Smooth muscle cell (in vitro differentiated cells): ENCODE measurements around the gene DOCK2. TPM values are rescaled to one million over a fixed set of nuclear protein-coding genes. Genes with fewer than 3 reads are reported as not detected.
A peak's percentile ranks its signal among the peaks of the same experiment; 100 is the strongest.

ENCODE experiments used
- DNase-seq: peaks from one replicate; lab custom pipeline; 2025; ENCODE audit not compliant: unreplicated experiment; lab: John Stamatoyannopoulos, UW
- H2AFZ ChIP-seq: fragments of 200-600 bp; sonication (generic); 2 replicates; pipeline ENCODE4 v1.6.0; 2016; ENCODE audit warnings: antibody characterized with exemption, low read depth, mild to moderate bottlenecking
- H3F3A ChIP-seq: fragments of 200-600 bp; sonication (generic); 2 replicates; pipeline ENCODE4 v1.6.0; 2017; ENCODE audit warnings: antibody characterized with exemption, low read depth
- H3K27ac ChIP-seq: fragments of 200-600 bp; sonication (generic); 2 replicates; pipeline ENCODE4 v1.5.1; 2016; ENCODE audit warnings: low read depth, mild to moderate bottlenecking
- H3K27me3 ChIP-seq: fragments of 200-600 bp; sonication (generic); 2 replicates; pipeline ENCODE4 v1.6.1; 2016; ENCODE audit warnings: low read depth, mild to moderate bottlenecking
- H3K36me3 ChIP-seq: fragments of 200-600 bp; sonication (generic); 2 replicates; pipeline ENCODE4 v1.5.1; 2016; ENCODE audit warnings: low read depth
- H3K4me1 ChIP-seq: fragments of 200-600 bp; sonication (generic); 2 replicates; pipeline ENCODE4 v1.5.1; 2016; ENCODE audit warnings: low read depth
- H3K4me2 ChIP-seq: fragments of 200-600 bp; sonication (generic); 2 replicates; pipeline ENCODE4 v1.6.0; 2016; ENCODE audit warnings: mild to moderate bottlenecking
- H3K4me3 ChIP-seq: fragments of 200-600 bp; sonication (generic); 2 replicates; pipeline ENCODE4 v1.5.1; 2016; ENCODE audit warnings: mild to moderate bottlenecking
- H3K79me2 ChIP-seq: fragments of 200-600 bp; sonication (generic); 2 replicates; pipeline ENCODE4 v1.6.0; 2016; ENCODE audit warnings: low read depth, mild to moderate bottlenecking
- H3K9ac ChIP-seq: fragments of 200-600 bp; sonication (generic); 2 replicates; pipeline ENCODE4 v1.6.0; 2016; ENCODE audit warnings: low read depth
- H3K9me3 ChIP-seq: fragments of 200-600 bp; sonication (generic); replicated peaks from 2 replicates; pipeline ENCODE4 v1.5.1; 2016; ENCODE audit warnings: low read depth
- H4K20me1 ChIP-seq: fragments of 200-600 bp; sonication (generic); 2 replicates; pipeline ENCODE4 v1.6.0; 2016; ENCODE audit warnings: low read depth
- WGBS: methylation state at CpG from one replicate; pipeline ENCODE4 v1.1.7; 2016; ENCODE audit warnings: low lambda C conversion rate; 5-methylcytosine and 5-hydroxymethylcytosine counted together
- polyA plus RNA-seq: library from polyadenylated mRNA; unstranded; fragments of >200 nt; fragmentation: Nextera tagmentation; extraction: Ambion mirVana; gene quantifications from 2 replicates; pipeline ENCODE4 v1.2.1, GENCODE V29; 2016
- total RNA-seq: library from RNA; depleted of rRNA; stranded (reverse); fragments of >200 nt; gene quantifications from 2 replicates; pipeline ENCODE4 v1.2.3, GENCODE V29; 2014
- TF ChIP-seq, protein P1 (sequence below): fragments of 200-600 bp; sonication (generic); IDR thresholded peaks from 2 replicates; pipeline ENCODE4 v1.5.1; 2017; ENCODE audit warnings: borderline replicate concordance, mild to moderate bottlenecking, antibody characterized with exemption; ENCODE audit not compliant: insufficient read depth, poor library complexity, severe bottlenecking

The DOCK2 gene
- total and polyA plus RNA-seq, 2 experiments from 2014 or later = 0.73 to 3.0 TPM

DNA sequence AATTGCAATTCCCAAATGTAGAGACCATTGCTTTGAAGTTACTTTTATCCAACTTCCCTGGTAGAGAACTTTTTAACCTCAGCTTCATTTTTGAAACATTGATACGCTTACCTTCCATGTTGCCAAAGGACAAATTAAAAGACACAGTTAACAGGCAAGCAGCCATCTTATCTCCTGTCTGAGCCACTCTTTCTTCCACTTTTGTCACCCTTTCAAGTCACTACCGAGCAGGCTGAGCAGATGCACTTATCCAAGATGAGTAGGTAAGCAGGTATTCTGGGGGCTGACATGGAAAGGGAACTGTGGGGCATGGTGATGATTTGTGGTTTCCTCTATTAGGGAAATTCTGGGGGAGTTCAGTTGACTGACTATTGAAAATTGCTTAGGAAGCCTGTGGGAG lies 66.7 kb downstream of the DOCK2 start:
- no peak overlapping the region for H3K9ac ChIP-seq
- TF ChIP-seq, protein P1, sequence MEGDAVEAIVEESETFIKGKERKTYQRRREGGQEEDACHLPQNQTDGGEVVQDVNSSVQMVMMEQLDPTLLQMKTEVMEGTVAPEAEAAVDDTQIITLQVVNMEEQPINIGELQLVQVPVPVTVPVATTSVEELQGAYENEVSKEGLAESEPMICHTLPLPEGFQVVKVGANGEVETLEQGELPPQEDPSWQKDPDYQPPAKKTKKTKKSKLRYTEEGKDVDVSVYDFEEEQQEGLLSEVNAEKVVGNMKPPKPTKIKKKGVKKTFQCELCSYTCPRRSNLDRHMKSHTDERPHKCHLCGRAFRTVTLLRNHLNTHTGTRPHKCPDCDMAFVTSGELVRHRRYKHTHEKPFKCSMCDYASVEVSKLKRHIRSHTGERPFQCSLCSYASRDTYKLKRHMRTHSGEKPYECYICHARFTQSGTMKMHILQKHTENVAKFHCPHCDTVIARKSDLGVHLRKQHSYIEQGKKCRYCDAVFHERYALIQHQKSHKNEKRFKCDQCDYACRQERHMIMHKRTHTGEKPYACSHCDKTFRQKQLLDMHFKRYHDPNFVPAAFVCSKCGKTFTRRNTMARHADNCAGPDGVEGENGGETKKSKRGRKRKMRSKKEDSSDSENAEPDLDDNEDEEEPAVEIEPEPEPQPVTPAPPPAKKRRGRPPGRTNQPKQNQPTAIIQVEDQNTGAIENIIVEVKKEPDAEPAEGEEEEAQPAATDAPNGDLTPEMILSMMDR = no peak
- no peaks in the 10 kb centered on the region for H3K27me3 ChIP-seq
- no peaks in the 10 kb centered on the region for H3K79me2 ChIP-seq
- H4K20me1 ChIP-seq = no peaks in the 10 kb centered on the region
- H3F3A ChIP-seq = peaks cover 7% of the 10 kb centered on the region
- DNase-seq = no peak
- H3K27ac ChIP-seq = peak overlapping the region; percentile 56
- no peak overlapping the region for H3K4me3 ChIP-seq
- peaks cover 15% of the 10 kb centered on the region for H3K4me1 ChIP-seq
- 35% methylated on average over 2 of the region's 2 CpGs for WGBS
- H2AFZ ChIP-seq = peak overlapping the region; percentile 70
- H3K4me2 ChIP-seq = peak overlapping the region; percentile 19
- no peaks in the 10 kb centered on the region for H3K9me3 ChIP-seq
- no peaks in the 10 kb centered on the region for H3K36me3 ChIP-seq

DNA sequence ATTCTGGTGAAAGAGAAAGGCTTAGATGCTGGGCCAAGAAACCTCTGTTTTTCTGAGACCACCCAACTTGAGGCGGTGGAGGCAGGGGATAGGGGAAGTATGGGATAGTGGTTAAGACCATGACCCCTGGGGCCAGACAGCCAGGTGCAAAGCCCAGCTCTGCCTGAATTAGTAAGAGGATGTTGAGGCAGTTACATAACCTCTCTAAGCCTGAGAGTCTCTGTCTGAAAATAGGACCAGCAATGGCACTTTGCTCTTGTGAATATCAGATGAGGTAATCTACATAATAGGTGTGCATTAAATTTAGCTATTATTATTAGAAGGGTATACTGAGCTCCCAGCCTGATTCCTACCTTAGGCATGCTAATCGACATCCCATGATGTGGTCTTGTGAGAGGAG lies 68.2 kb downstream of the DOCK2 start:
- no peak overlapping the region for H3K9ac ChIP-seq
- no peaks in the 10 kb centered on the region for H3K27me3 ChIP-seq
- H2AFZ ChIP-seq = no peak overlapping the region
- no peak for DNase-seq
- H3K4me3 ChIP-seq = no peak overlapping the region
- peaks cover 7% of the 10 kb centered on the region for H3F3A ChIP-seq
- H3K4me2 ChIP-seq = no peak overlapping the region
- peaks cover 15% of the 10 kb centered on the region for H3K4me1 ChIP-seq
- no peaks in the 10 kb centered on the region for H3K79me2 ChIP-seq
- H3K27ac ChIP-seq = no peak overlapping the region
- TF ChIP-seq, protein P1 = no peak
- WGBS = 100% methylated on average over 2 of the region's 2 CpGs
- no peaks in the 10 kb centered on the region for H4K20me1 ChIP-seq
- no peaks in the 10 kb centered on the region for H3K9me3 ChIP-seq
- no peaks in the 10 kb centered on the region for H3K36me3 ChIP-seq

DNA sequence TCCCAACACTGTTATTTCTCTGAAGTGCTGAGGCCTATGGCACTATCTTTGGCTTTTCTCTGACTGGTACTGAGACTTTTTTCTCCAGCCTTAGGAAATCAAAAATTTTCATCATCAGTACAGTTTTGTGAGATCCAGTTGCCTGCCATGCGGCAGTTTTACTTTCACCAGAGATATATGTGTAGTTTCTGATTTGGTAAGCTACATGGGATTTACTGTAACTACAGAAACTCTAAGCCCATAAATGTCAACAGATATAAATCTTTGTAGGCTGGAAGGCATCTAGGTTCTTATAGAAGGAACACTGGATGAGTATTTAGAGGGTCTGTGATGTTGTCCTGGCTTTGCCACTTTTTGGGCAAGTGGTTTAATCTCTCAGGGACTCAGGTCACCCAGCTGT lies 69.0 kb downstream of the DOCK2 start:
- Histone ChIP-seq H3K9me3 (no peaks in the 10 kb centered on the region), H3F3A (peaks cover 7% of the 10 kb centered on the region), H2AFZ (no peak overlapping the region), H3K36me3 (no peaks in the 10 kb centered on the region), H3K4me1 (peaks cover 15% of the 10 kb centered on the region), H3K4me2 (no peak overlapping the region), H3K4me3 (no peak overlapping the region), H3K9ac (no peak overlapping the region), H3K79me2 (no peaks in the 10 kb centered on the region), H3K27me3 (no peaks in the 10 kb centered on the region), H4K20me1 (no peaks in the 10 kb centered on the region), H3K27ac (peak overlapping the region; percentile 14)
- TF ChIP-seq, protein P1 = no peak
- 40% methylated on average over 1 of the region's 1 CpG for WGBS
- DNase-seq = no peak

DNA sequence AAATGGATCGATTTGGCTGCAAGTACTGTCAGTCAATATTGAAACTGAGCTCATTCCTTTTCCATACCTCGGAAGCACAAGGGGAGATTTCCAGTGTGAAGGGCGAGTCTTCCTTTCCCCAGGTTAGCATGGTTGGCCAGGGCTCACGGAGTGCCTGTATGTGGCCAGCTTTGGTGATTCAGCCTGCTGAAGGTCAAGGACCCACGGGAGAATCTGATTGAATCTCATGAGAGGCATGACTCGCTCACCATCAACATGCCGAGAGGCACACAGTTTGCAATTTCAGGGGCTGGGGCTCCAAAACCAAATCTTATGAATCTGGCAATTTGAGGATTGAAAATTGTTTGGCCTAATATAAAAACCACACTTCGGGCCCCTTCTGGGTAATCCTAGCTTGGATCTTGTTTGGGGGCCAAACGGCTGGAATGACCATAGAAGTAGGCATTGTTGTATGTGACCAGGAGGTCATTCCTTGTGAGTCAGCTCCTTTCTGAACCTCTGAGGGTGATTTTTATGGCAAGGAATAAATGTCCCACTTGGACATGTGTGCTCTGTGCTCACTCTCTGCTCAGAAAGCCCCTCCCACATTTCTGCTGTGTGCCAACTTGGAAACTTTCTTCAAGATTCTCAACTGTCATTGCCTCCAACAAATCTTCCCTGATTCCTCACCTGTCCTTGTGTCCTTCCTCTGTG lies 69.8 kb downstream of the DOCK2 start:
- Histone ChIP-seq H3K79me2 (no peaks in the 10 kb centered on the region), H3K4me3 (no peak overlapping the region), H3K9ac (no peak overlapping the region), H3K36me3 (no peaks in the 10 kb centered on the region), H3K27ac (peak overlapping the region; percentile 14), H3F3A (peaks cover 7% of the 10 kb centered on the region), H3K27me3 (no peaks in the 10 kb centered on the region), H4K20me1 (no peaks in the 10 kb centered on the region), H3K9me3 (no peaks in the 10 kb centered on the region), H3K4me2 (peak overlapping the region; percentile 0), H2AFZ (no peak overlapping the region), H3K4me1 (peaks cover 15% of the 10 kb centered on the region)
- no peak for DNase-seq
- WGBS = 70% methylated on average over 9 of the region's 9 CpGs
- TF ChIP-seq, protein P1 = no peak
